Measurements from ENCODE around the gene ATXN2L.
"Not testable (repeated sequence)": the region's sequence is repeated elsewhere in the genome, so short reads cannot be mapped to it uniquely, and the experiment has no call there.

The ATXN2L gene

GRCh38 chr16:28874406-28874805 is 51.6 kb downstream of the ATXN2L start:
- no peak for DNase-seq

GRCh38 chr16:28875134-28876018 is 52.6 kb downstream of the ATXN2L start:
- no peak for DNase-seq

GRCh38 chr16:28876019-28876659 is 53.3 kb downstream of the ATXN2L start:
- DNase-seq, result no peak

- no peak for DNase-seq
Measured at GRCh38 chr16:28876973-28877654, 54.3 kb downstream of the ATXN2L start.

GRCh38 chr16:28877655-28878000 is 54.8 kb downstream of the ATXN2L start:
- DNase-seq, result no peak

- DNase-seq, result no peak
Measured at GRCh38 chr16:28878083-28878926, 55.5 kb downstream of the ATXN2L start, which contains the start of gene ATP2A1. Gene ATP2A1 (plus strand): TSS chr16:28878488. CDS start chr16:28878672, 184 bp downstream.

- DNase-seq, result no peak
Measured at GRCh38 chr16:28879261-28879840, 56.6 kb downstream of the ATXN2L start.

- DNase-seq, result peak; percentile 65 to 84
Measured at GRCh38 chr16:28879841-28880588, 57.2 kb downstream of the ATXN2L start.

GRCh38 chr16:28880589-28880915 is 57.8 kb downstream of the ATXN2L start:
- no peak for DNase-seq

GRCh38 chr16:28880955-28881354 is 58.2 kb downstream of the ATXN2L start:
- no peak for DNase-seq

GRCh38 chr16:28881565-28881964 is 58.8 kb downstream of the ATXN2L start:
- DNase-seq, result not testable (repeated sequence)

GRCh38 chr16:28882551-28883160 is 59.9 kb downstream of the ATXN2L start:
- DNase-seq, result no peak

- no peak for DNase-seq
Measured at GRCh38 chr16:28883221-28883996, 60.6 kb downstream of the ATXN2L start.

GRCh38 chr16:28884045-28884444 is 61.2 kb downstream of the ATXN2L start:
- DNase-seq, result no peak

Measured in NCI-H2081 (cell line).